Measurements from ENCODE around the gene FMN1.

DNA sequence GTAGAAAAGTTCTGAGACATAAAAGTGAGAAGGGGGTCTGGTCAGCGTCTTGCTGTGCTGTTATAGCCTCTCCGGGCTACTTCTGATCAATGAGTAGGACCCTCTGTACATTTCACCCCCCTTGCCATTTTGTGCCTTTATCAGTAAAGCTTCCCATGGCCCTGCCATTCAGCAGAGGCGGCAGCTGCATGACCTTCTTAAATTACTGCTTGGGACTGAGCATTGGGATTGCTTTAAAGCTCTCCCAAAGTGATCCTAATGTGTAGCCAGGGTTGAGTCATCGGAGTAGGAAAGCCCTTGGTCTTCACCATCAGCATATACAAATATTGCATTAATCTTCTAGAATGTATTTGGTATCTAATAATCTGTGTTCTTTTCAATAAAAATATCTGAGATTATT is 70.2 kb downstream of the FMN1 start:
- TF ChIP-seq, protein P1, sequence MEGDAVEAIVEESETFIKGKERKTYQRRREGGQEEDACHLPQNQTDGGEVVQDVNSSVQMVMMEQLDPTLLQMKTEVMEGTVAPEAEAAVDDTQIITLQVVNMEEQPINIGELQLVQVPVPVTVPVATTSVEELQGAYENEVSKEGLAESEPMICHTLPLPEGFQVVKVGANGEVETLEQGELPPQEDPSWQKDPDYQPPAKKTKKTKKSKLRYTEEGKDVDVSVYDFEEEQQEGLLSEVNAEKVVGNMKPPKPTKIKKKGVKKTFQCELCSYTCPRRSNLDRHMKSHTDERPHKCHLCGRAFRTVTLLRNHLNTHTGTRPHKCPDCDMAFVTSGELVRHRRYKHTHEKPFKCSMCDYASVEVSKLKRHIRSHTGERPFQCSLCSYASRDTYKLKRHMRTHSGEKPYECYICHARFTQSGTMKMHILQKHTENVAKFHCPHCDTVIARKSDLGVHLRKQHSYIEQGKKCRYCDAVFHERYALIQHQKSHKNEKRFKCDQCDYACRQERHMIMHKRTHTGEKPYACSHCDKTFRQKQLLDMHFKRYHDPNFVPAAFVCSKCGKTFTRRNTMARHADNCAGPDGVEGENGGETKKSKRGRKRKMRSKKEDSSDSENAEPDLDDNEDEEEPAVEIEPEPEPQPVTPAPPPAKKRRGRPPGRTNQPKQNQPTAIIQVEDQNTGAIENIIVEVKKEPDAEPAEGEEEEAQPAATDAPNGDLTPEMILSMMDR (IDR thresholded peaks at IDR 0.05), result no peak
- TF ChIP-seq POLR2A (IDR thresholded peaks at IDR 0.05), result no peak

All from upper lobe of left lung (tissue), 4 donors.